Kidney epithelial cell (primary cell): Measurements from ENCODE around the gene ABLIM2. TPM values are rescaled to one million over a fixed set of nuclear protein-coding genes. Genes with fewer than 3 reads are reported as not detected.

ENCODE experiments used
- DNase-seq: peaks from one replicate; pipeline ENCODE4 v3.0.0-alpha.2; 2010; ENCODE audit warnings: low read depth
- H3K27me3 ChIP-seq: 2 replicates; pipeline ENCODE4 v1.6.0; 2011; ENCODE audit warnings: low read length; ENCODE audit not compliant: control insufficient read depth, insufficient read depth
- H3K36me3 ChIP-seq: 2 replicates; pipeline ENCODE4 v1.5.1; 2011; ENCODE audit warnings: low read length; ENCODE audit not compliant: control insufficient read depth, insufficient read depth
- H3K4me3 ChIP-seq: 2 replicates; pipeline ENCODE4 v1.5.1; 2011; ENCODE audit warnings: low read depth, mild to moderate bottlenecking, control low read depth, low read length
- CTCF ChIP-seq: IDR thresholded peaks from 2 replicates; pipeline ENCODE4 v1.5.1; 2011; ENCODE audit warnings: mild to moderate bottlenecking, moderate library complexity, low read length, control low read depth, inconsistent platforms; ENCODE audit not compliant: insufficient read depth, poor library complexity, severe bottlenecking
- total RNA-seq: library from RNA; depleted of rRNA; stranded (reverse); fragments of >200 nt; gene quantifications from 2 replicates; pipeline ENCODE4 v1.2.3, GENCODE V29; 2015

The ABLIM2 gene
- total RNA-seq, 1 donor from 2014 or later = 1.3 TPM

GRCh38 chr4:8013976-8014726 is 144.5 kb downstream of the ABLIM2 start:
- H3K4me3 ChIP-seq = no peak overlapping the region
- no peak for DNase-seq
- H3K36me3 ChIP-seq = no peaks in the 10 kb centered on the region
- peaks cover 35% of the 10 kb centered on the region for H3K27me3 ChIP-seq
- TF ChIP-seq CTCF = no peak

DNA sequence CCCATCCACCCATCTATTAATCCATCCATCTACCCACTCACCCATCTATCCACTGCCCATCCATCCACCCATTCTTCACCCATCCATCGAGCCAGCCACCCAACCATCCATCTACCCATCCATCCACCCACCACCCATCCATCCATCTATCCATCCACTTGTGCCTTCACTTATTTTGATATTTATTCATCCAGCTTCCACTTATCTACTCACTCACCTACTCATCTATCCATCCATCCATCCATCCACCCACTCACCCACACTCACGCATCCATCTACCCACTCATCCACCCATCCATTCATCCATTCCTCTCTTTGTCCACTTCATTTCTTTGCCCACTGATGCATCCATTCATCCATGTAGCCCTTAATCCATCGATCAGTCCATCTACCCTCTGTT is 146.1 kb downstream of the ABLIM2 start:
- H3K36me3 ChIP-seq = no peaks in the 10 kb centered on the region
- no peak overlapping the region for H3K4me3 ChIP-seq
- H3K27me3 ChIP-seq = peaks cover 46% of the 10 kb centered on the region
- TF ChIP-seq CTCF = no peak
- no peak for DNase-seq

DNA sequence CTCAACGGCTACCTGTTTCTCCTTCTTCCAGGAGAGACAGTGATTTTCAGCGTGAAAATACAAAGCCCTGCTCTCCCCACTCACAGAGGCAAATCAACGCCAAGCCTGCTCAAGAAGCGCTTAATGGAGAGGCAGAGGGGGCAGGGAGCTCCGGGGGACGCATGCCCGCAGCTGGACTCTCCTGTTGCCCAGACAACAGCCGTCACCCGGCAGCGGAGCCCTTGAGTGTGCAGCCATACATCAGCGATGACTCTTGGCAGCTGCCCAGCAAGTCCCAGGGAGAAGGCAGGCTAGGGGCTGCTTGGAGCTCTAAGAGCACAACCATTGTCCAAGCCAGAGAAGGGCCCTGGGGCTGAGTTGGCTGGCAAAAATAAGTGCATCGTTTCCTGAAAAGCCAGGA is 148.0 kb downstream of the ABLIM2 start:
- H3K27me3 ChIP-seq = peaks cover 54% of the 10 kb centered on the region
- H3K36me3 ChIP-seq = no peaks in the 10 kb centered on the region
- no peak for DNase-seq
- no peak for TF ChIP-seq CTCF
- no peak overlapping the region for H3K4me3 ChIP-seq

DNA sequence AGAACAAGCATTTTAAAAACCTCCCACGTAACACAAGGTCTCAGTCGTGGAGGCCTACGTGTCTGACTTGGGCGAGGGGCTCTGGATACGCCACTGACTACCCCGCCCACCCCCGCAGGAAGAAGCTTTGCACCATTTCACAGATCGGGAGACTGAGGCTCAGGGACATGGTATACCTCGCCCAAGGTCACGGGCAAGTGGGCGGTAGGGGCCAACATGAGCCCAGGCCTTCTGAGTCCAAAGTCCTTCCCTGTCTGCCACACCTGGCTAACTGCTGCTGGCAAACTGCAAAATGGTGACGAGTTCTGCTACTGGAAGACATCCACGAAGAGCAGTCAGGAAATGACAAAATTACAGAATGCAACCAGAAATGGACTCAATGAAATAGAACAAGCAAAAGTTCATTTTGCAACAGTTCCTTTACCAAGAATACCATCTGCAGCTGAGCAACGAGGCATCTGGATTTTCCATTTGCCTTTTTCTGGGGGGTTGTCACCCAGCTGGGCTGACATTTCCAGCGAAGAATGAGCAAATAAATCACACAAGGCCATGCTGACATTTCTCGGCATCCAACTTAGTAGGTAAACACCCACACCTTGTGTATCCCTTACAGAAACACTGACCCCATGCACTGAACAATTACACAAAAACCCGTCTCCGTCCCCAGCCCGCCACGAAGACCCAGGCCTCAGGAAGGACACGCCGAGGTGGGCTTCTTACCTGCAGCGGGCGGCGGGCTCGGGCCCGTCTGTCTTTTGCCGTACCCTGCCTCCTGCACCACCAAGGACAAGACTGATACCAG is 148.7 kb downstream of the ABLIM2 start:
- Histone ChIP-seq H3K36me3 (no peaks in the 10 kb centered on the region), H3K27me3 (peaks cover 53% of the 10 kb centered on the region), H3K4me3 (no peak overlapping the region)
- DNase-seq = no peak
- no peak for TF ChIP-seq CTCF

DNA sequence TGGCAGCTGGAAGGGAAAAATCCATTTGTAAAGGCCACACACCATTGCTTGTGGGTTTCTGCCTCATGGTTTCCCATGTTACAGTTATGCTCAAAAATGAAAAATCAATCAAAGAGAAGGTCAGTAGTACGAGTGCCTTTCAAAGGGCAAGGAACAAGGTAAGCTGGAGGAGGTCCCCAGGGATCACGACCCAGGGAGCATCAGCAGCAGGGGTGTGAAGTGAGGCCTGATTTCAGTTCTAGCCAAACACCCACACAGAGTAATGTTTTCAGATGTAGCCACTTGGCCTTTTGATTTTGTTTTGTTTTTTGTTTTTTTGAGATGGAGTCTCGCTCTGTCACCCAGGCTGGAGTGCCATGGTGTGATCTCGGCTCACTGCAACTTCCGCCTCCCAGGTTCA is 149.5 kb downstream of the ABLIM2 start:
- TF ChIP-seq CTCF = no peak
- Histone ChIP-seq H3K27me3 (peaks cover 51% of the 10 kb centered on the region), H3K4me3 (no peak overlapping the region), H3K36me3 (no peaks in the 10 kb centered on the region)
- DNase-seq = no peak
